ENCODE measurements around the gene JMY.

DNA sequence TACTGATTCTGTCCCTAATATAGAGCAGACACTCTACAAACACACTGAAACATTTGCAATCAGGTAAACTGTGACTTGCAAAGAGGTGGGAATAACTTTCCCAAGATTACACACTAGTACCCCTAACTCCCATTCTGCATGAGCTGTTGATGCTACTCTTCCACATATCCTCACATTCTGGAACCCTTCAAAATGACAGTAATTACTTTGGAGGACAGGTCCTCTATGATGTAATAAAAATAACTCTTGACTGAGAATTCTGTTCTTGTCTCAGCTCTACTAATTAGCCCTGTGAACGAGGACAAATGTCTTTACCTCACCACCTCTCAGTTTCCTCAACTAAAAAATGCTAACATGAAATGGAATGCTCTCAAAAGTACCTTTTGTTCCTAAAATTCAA lies 49.5 kb upstream of the JMY start:
- TF ChIP-seq, protein P1, sequence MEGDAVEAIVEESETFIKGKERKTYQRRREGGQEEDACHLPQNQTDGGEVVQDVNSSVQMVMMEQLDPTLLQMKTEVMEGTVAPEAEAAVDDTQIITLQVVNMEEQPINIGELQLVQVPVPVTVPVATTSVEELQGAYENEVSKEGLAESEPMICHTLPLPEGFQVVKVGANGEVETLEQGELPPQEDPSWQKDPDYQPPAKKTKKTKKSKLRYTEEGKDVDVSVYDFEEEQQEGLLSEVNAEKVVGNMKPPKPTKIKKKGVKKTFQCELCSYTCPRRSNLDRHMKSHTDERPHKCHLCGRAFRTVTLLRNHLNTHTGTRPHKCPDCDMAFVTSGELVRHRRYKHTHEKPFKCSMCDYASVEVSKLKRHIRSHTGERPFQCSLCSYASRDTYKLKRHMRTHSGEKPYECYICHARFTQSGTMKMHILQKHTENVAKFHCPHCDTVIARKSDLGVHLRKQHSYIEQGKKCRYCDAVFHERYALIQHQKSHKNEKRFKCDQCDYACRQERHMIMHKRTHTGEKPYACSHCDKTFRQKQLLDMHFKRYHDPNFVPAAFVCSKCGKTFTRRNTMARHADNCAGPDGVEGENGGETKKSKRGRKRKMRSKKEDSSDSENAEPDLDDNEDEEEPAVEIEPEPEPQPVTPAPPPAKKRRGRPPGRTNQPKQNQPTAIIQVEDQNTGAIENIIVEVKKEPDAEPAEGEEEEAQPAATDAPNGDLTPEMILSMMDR (IDR thresholded peaks at IDR 0.05) = no peak
- no peak for TF ChIP-seq POLR2A (IDR thresholded peaks at IDR 0.05)
